ENCODE data around the gene MIOX.

- no peak for TF ChIP-seq POLR2A (IDR thresholded peaks at IDR 0.05; ENCODE audit: low read length)
- no peak for TF ChIP-seq GATA1 (IDR thresholded peaks at IDR 0.05; ENCODE audit: low read depth, low read length)
Measured at GRCh38 chr22:50531962-50532674, 45.5 kb downstream of the MIOX start.

Measured in erythroblast (primary cell).